Panc1 (cell line): ENCODE measurements around the gene HINT3. TPM values are rescaled to one million over a fixed set of nuclear protein-coding genes. Genes with fewer than 3 reads are reported as not detected.

Experiments used
- ATAC-seq: fragments of 200-7000 bp; cut with Tn5 transposase; 2 replicates; pipeline ENCODE4 v1.9.1; 2020; ENCODE audit warnings: mild to moderate bottlenecking, moderate library complexity
- BruUV-seq: library from RNA; stranded (reverse); fragments of 400-500 nt; replicated peaks from 2 replicates; lab custom pipeline; 2021; lab: Mats Ljungman, UMichigan
- CTCF ChIA-PET: fragments of 300-600 bp; sonication (Branson Sonifier 250); formaldehyde crosslinking; loops from one replicate; lab custom pipeline; 2022; ENCODE audit warnings: antibody characterized with exemption; lab: Charles Lee
- POLR2A ChIA-PET: fragments of 300-600 bp; sonication (Branson Sonifier 250); formaldehyde crosslinking; loops from one replicate; lab custom pipeline; 2022; ENCODE audit warnings: antibody characterized with exemption; lab: Charles Lee
- DNase-seq: peaks from one replicate; pipeline ENCODE4 v3.0.0-alpha.2; 2010; ENCODE audit warnings: low read depth, low spot score
- H3K27ac ChIP-seq: 2 replicates; pipeline ENCODE4 v1.5.1; 2011; ENCODE audit warnings: mild to moderate bottlenecking, low read length, inconsistent platforms
- H3K27me3 ChIP-seq: fragments of 200-500 bp; sonication (Bioruptor generic); 2 replicates; pipeline ENCODE4 v1.6.0; 2014; ENCODE audit warnings: low read length, inconsistent platforms; ENCODE audit not compliant: control insufficient read depth, insufficient read depth
- H3K36me3 ChIP-seq: fragments of 200-500 bp; sonication (Bioruptor generic); 2 replicates; pipeline ENCODE4 v1.5.1; 2014; ENCODE audit warnings: inconsistent platforms, mild to moderate bottlenecking, low read length, moderate library complexity; ENCODE audit not compliant: control insufficient read depth, insufficient read depth
- H3K4me1 ChIP-seq: 2 replicates; pipeline ENCODE4 v1.5.1; 2011; ENCODE audit warnings: inconsistent platforms, mild to moderate bottlenecking, low read length, moderate library complexity; ENCODE audit not compliant: control insufficient read depth, insufficient read depth
- H3K4me3 ChIP-seq, 2 experiments: 2 replicates each; pipeline ENCODE4 v1.5.1; 2011 to 2012; ENCODE audit warnings: low read depth in 2 of 2, low read length in 2 of 2, mild to moderate bottlenecking in 2 of 2, inconsistent platforms in 1 of 2, moderate library complexity in 1 of 2
- H3K9me3 ChIP-seq: fragments of 200-500 bp; sonication (Bioruptor generic); 2 replicates; pipeline ENCODE4 v1.5.1; 2014; ENCODE audit warnings: low read depth, mild to moderate bottlenecking, inconsistent platforms, low read length, moderate library complexity; ENCODE audit not compliant: control insufficient read depth, insufficient read depth
- CTCF ChIP-seq: fragments of 450-650 bp; IDR thresholded peaks from 2 replicates; pipeline ENCODE4 v1.5.1; 2017; ENCODE audit warnings: mild to moderate bottlenecking
- POLR2AphosphoS5 ChIP-seq: IDR thresholded peaks from 2 replicates; pipeline ENCODE4 v1.6.1; 2012; ENCODE audit warnings: mild to moderate bottlenecking, low read depth, low read length, moderate library complexity
- REST ChIP-seq, 2 experiments: IDR thresholded peaks; 2 replicates each; pipeline ENCODE4 v1.6.1; 2011 to 2012; ENCODE audit warnings: low read depth in 2 of 2, control low read depth in 1 of 2, low read length in 1 of 2, mild to moderate bottlenecking in 1 of 2, moderate library complexity in 1 of 2; ENCODE audit not compliant: insufficient read depth in 1 of 2
- SIN3A ChIP-seq: IDR thresholded peaks from 2 replicates; pipeline ENCODE4 v1.6.1; 2012; ENCODE audit warnings: low read depth, mild to moderate bottlenecking, low read length, moderate library complexity, borderline replicate concordance; ENCODE audit not compliant: insufficient read depth
- TCF7L2 ChIP-seq: IDR thresholded peaks from 2 replicates; pipeline ENCODE4 v1.6.1; 2011; ENCODE audit warnings: mild to moderate bottlenecking, low read depth, low read length, inconsistent platforms
- in situ Hi-C: cut with HindIII; loops from 2 replicates; pipeline ENCODE4 v1.10.0; 2016; ENCODE audit warnings: low sequenced_read_pairs, low pct_unique_long_range_greater_than_20kb
- intact Hi-C: fragments of 100-400 bp; cut with micrococcal nuclease; formaldehyde crosslinking; loops from one replicate; pipeline ENCODE4 v1.10.0; 2022; ENCODE audit not compliant: unreplicated experiment
- total RNA-seq: library from RNA; stranded (reverse); gene quantifications from one replicate; pipeline ENCODE4 v1.2.1, GENCODE V29; 2021; ENCODE audit not compliant: unreplicated experiment

Gene HINT3
- total RNA-seq, 1 experiment from 2014 or later = 11.5 TPM

GRCh38 chr6:126016591-126016990 lies 60.0 kb downstream of the HINT3 start:
- no peak for DNase-seq
- ChIA-PET CTCF (no interaction called here), POLR2A (no interaction called here)
- Histone ChIP-seq H3K36me3 (peaks cover 38% of the 10 kb centered on the region), H3K27ac (no peak overlapping the region), H3K4me3 (no peak overlapping the region), H3K9me3 (no peaks in the 10 kb centered on the region), H3K27me3 (no peaks in the 10 kb centered on the region), H3K4me1 (no peaks in the 10 kb centered on the region)
- BruUV-seq = no TSS peak
- no peak for ATAC-seq
- intact Hi-C loops (no loop called here), in situ Hi-C loops (no loop called here)
- TF ChIP-seq POLR2AphosphoS5 (no peak), TCF7L2 (no peak), REST (IDR thresholded peaks at IDR 0.05; ENCODE audit: insufficient read depth in 1 of 2, low read depth in 2 of 2, low read length in 1 of 2) (no peak), CTCF (no peak), SIN3A (no peak)

- Histone ChIP-seq H3K9me3 (no peaks in the 10 kb centered on the region), H3K27ac (no peak overlapping the region), H3K4me1 (no peaks in the 10 kb centered on the region), H3K4me3 (no peak overlapping the region), H3K36me3 (peaks cover 35% of the 10 kb centered on the region), H3K27me3 (no peaks in the 10 kb centered on the region)
- in situ Hi-C loops (no loop called here), intact Hi-C loops (no loop called here)
- TF ChIP-seq POLR2AphosphoS5 (no peak), TCF7L2 (no peak), CTCF (no peak), REST (IDR thresholded peaks at IDR 0.05; ENCODE audit: insufficient read depth in 1 of 2, low read depth in 2 of 2, low read length in 1 of 2) (no peak), SIN3A (no peak)
- POLR2A ChIA-PET = no interaction called here
- CTCF ChIA-PET = no interaction called here
- DNase-seq (no peak), ATAC-seq (no peak)
- no TSS peak for BruUV-seq
Observed at GRCh38 chr6:126017668-126018067, 61.1 kb downstream of the HINT3 start.
